GM23338 (cell line): Measurements from ENCODE around the gene SPATA18. TPM values are rescaled to one million over a fixed set of nuclear protein-coding genes. Genes with fewer than 3 reads are reported as not detected.

ENCODE experiments used
- ATAC-seq: fragments of 200-7000 bp; cut with Tn5 transposase; 3 replicates; pipeline ENCODE4 v1.9.1; 2020
- DNase-seq: peaks from one replicate; pipeline ENCODE4 v3.0.0-alpha.2; 2015; ENCODE audit warnings: low spot score
- H2AFZ ChIP-seq: fragments of 200-600 bp; sonication (generic); 2 replicates; pipeline ENCODE4 v1.8.0; 2016; ENCODE audit warnings: antibody characterized with exemption, mild to moderate bottlenecking, moderate library complexity
- H3F3A ChIP-seq: fragments of 200-600 bp; sonication (generic); replicated peaks from 2 replicates; pipeline ENCODE4 v1.8.0; 2017; ENCODE audit warnings: antibody characterized with exemption, mixed run types, low read depth
- H3K27ac ChIP-seq: fragments of 200-600 bp; sonication (generic); 2 replicates; pipeline ENCODE4 v1.6.1; 2016; ENCODE audit warnings: low read depth
- H3K27me3 ChIP-seq: fragments of 200-600 bp; sonication (generic); 2 replicates; pipeline ENCODE4 v1.8.0; 2016; ENCODE audit warnings: mild to moderate bottlenecking, mixed run types, moderate library complexity; ENCODE audit not compliant: insufficient read depth
- H3K36me3 ChIP-seq: fragments of 200-600 bp; sonication (generic); 2 replicates; pipeline ENCODE4 v1.8.0; 2016; ENCODE audit warnings: mild to moderate bottlenecking; ENCODE audit not compliant: insufficient read depth
- H3K4me1 ChIP-seq: fragments of 200-600 bp; sonication (generic); 2 replicates; pipeline ENCODE4 v1.8.0; 2016; ENCODE audit warnings: mild to moderate bottlenecking, moderate library complexity; ENCODE audit not compliant: insufficient read depth
- H3K4me2 ChIP-seq: fragments of 200-600 bp; sonication (generic); 2 replicates; pipeline ENCODE4 v1.7.1; 2017; ENCODE audit warnings: mixed run types
- H3K4me3 ChIP-seq: fragments of 200-600 bp; sonication (generic); 2 replicates; pipeline ENCODE4 v1.6.1; 2016; ENCODE audit warnings: mixed run types
- H3K79me2 ChIP-seq: fragments of 200-600 bp; sonication (generic); replicated peaks from 2 replicates; pipeline ENCODE4 v1.8.0; 2017; ENCODE audit warnings: mild to moderate bottlenecking; ENCODE audit not compliant: insufficient read depth
- H3K9me2 ChIP-seq: fragments of 200-600 bp; sonication (generic); 2 replicates; pipeline ENCODE4 v1.8.0; 2017; ENCODE audit not compliant: insufficient read depth
- H4K20me1 ChIP-seq: fragments of 200-600 bp; sonication (generic); replicated peaks from 2 replicates; pipeline ENCODE4 v1.8.0; 2017; ENCODE audit warnings: mild to moderate bottlenecking; ENCODE audit not compliant: insufficient read depth
- H3K27ac Mint-ChIP-seq: 2 replicates; pipeline ENCODE4 v1.8.0; 2020; ENCODE audit warnings: inconsistent platforms, mild to moderate bottlenecking, moderate library complexity, mixed read lengths
- H3K27me3 Mint-ChIP-seq: 3 replicates; pipeline ENCODE4 v1.8.0; 2022; ENCODE audit warnings: low read depth, mild to moderate bottlenecking, moderate library complexity, mixed read lengths, inconsistent platforms; ENCODE audit not compliant: insufficient read depth, poor library complexity
- H3K36me3 Mint-ChIP-seq: 3 replicates; pipeline ENCODE4 v1.8.0; 2021; ENCODE audit warnings: low read depth, mild to moderate bottlenecking, inconsistent platforms, moderate library complexity, mixed read lengths
- H3K4me1 Mint-ChIP-seq: 3 replicates; pipeline ENCODE4 v1.8.0; 2020; ENCODE audit warnings: mild to moderate bottlenecking, inconsistent platforms, mixed read lengths
- H3K4me3 Mint-ChIP-seq: 3 replicates; pipeline ENCODE4 v1.8.0; 2021; ENCODE audit warnings: moderate library complexity, mild to moderate bottlenecking, inconsistent platforms, mixed read lengths
- H3K9me3 Mint-ChIP-seq: 3 replicates; pipeline ENCODE4 v1.8.0; 2020; ENCODE audit warnings: moderate library complexity, mild to moderate bottlenecking, inconsistent platforms, mixed read lengths
- NANOG ChIP-seq: IDR thresholded peaks from 2 replicates; pipeline ENCODE4 v1.6.1; 2016; ENCODE audit warnings: antibody characterized with exemption, borderline replicate concordance
- POLR2AphosphoS5 ChIP-seq: IDR thresholded peaks from 2 replicates; pipeline ENCODE4 v1.6.1; 2016; ENCODE audit warnings: antibody characterized with exemption, low read depth
- REST ChIP-seq: IDR thresholded peaks from one replicate; pipeline ENCODE4 v1.6.1; 2018; ENCODE audit warnings: antibody characterized with exemption; ENCODE audit not compliant: unreplicated experiment
- STAT1 ChIP-seq: IDR thresholded peaks from one replicate; pipeline ENCODE4 v1.6.1; 2016; ENCODE audit warnings: antibody characterized with exemption; ENCODE audit not compliant: unreplicated experiment
- polyA plus RNA-seq: library from polyadenylated mRNA; unstranded; fragments of >200 nt; fragmentation: Nextera tagmentation; extraction: Ambion mirVana; gene quantifications from 2 replicates; pipeline ENCODE4 v1.2.1, GENCODE V29; 2016
- total RNA-seq: library from RNA; depleted of rRNA; stranded (reverse); fragments of >200 nt; shearing (Covaris generic); gene quantifications from 2 replicates; pipeline ENCODE4 v1.2.3, GENCODE V29; 2014
- TF ChIP-seq, protein P1 (sequence below): IDR thresholded peaks from 2 replicates; pipeline ENCODE4 v1.6.1; 2016; ENCODE audit warnings: antibody characterized with exemption

Gene SPATA18
- total and polyA plus RNA-seq, 2 experiments from 2014 or later, result 1.5 to 2.5 TPM

- H3K27me3 Mint-ChIP-seq, result peaks cover 5% of the 10 kb centered on the region
- no peaks in the 10 kb centered on the region for H3K36me3 ChIP-seq
- TF ChIP-seq, protein P1, sequence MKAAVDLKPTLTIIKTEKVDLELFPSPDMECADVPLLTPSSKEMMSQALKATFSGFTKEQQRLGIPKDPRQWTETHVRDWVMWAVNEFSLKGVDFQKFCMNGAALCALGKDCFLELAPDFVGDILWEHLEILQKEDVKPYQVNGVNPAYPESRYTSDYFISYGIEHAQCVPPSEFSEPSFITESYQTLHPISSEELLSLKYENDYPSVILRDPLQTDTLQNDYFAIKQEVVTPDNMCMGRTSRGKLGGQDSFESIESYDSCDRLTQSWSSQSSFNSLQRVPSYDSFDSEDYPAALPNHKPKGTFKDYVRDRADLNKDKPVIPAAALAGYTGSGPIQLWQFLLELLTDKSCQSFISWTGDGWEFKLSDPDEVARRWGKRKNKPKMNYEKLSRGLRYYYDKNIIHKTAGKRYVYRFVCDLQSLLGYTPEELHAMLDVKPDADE, result no peak
- TF ChIP-seq NANOG (no peak), POLR2AphosphoS5 (no peak)
- H3F3A ChIP-seq, result no peaks in the 10 kb centered on the region
- peaks cover 8% of the 10 kb centered on the region for H3K4me1 Mint-ChIP-seq
- H3K4me2 ChIP-seq, result no peak overlapping the region
- no peak for ATAC-seq
- no peak overlapping the region for H3K4me3 ChIP-seq
- H3K27ac Mint-ChIP-seq, result no peak overlapping the region; the same call in 1 of the 2 replicates
- H3K9me2 ChIP-seq, result no peaks in the 10 kb centered on the region; the same call in 1 of the 2 replicates
- no peak overlapping the region for H3K4me3 Mint-ChIP-seq
- H3K9me3 Mint-ChIP-seq, result no peaks in the 10 kb centered on the region
- no peak overlapping the region for H2AFZ ChIP-seq
- no peak overlapping the region for H3K27ac ChIP-seq
- no peaks in the 10 kb centered on the region for H3K36me3 Mint-ChIP-seq
- H3K79me2 ChIP-seq, result no peaks in the 10 kb centered on the region
- peaks cover 6% of the 10 kb centered on the region for H3K27me3 ChIP-seq
- H4K20me1 ChIP-seq, result no peaks in the 10 kb centered on the region
- H3K4me1 ChIP-seq, result peaks cover 6% of the 10 kb centered on the region
- DNase-seq, result no peak
These were observed 7.2 kb downstream of the SPATA18 start for GRCh38 chr4:52058275-52058674.

DNA sequence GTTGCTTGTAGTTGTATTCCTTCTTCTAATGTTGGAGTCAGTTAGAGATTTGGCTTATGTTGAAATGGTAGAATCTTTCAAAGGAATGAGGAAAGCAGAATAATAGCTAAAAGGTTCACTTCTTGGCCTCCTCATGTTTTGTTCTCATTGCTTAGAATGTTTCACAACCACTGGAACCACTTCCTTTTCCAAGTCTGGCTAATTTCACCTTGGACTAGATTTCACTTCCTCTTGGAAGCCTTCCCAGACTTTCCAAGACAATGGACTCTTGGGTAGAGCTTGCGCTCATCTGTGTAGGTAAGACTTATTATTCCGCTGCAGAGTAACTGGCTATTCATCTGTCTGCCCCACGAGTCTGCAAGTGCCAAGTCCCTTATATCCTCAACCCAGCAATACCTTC is 8.3 kb downstream of the SPATA18 start:
- ATAC-seq, result no peak
- Histone ChIP-seq H3K36me3 (no peaks in the 10 kb centered on the region), H3K9me2 (no peaks in the 10 kb centered on the region; the same call in 1 of the 2 replicates), H3K79me2 (no peaks in the 10 kb centered on the region), H2AFZ (no peak overlapping the region), H3F3A (no peaks in the 10 kb centered on the region), H3K4me2 (no peak overlapping the region), H3K4me1 (no peaks in the 10 kb centered on the region), H3K4me3 (no peak overlapping the region), H3K27ac (no peak overlapping the region), H3K27me3 (no peaks in the 10 kb centered on the region), H4K20me1 (no peaks in the 10 kb centered on the region)
- Mint-ChIP-seq H3K36me3 (no peaks in the 10 kb centered on the region), H3K4me3 (no peak overlapping the region), H3K27me3 (peaks cover 2% of the 10 kb centered on the region), H3K9me3 (no peaks in the 10 kb centered on the region), H3K4me1 (peaks cover 2% of the 10 kb centered on the region; the same call in 1 of the 3 replicates), H3K27ac (no peak overlapping the region)
- no peak for DNase-seq
- TF ChIP-seq, protein P1, result no peak
- TF ChIP-seq REST (no peak), STAT1 (no peak)
